Measurements from ENCODE around the gene FZD4.
"Not testable (repeated sequence)": the region's sequence is repeated elsewhere in the genome, so short reads cannot be mapped to it uniquely, and the experiment has no call there.

The FZD4 gene

GRCh38 chr11:86977441-86978050 lies 22.4 kb upstream of the FZD4 start:
- DNase-seq (ENCODE audit: low read depth in 2 of 2): no peak

- DNase-seq (ENCODE audit: low read depth in 2 of 2): no peak
Measured at GRCh38 chr11:86972734-86973133, 17.5 kb upstream of the FZD4 start.

GRCh38 chr11:86969258-86969657 lies 14.1 kb upstream of the FZD4 start:
- no peak for DNase-seq (ENCODE audit: low read depth in 2 of 2)

- not testable (repeated sequence) for DNase-seq (ENCODE audit: low read depth in 2 of 2)
Measured at GRCh38 chr11:86967601-86968000, 12.4 kb upstream of the FZD4 start.

- no peak for DNase-seq (ENCODE audit: low read depth in 2 of 2)
Measured at GRCh38 chr11:86957976-86958646, 2.9 kb upstream of the FZD4 start.

GRCh38 chr11:86956905-86957195 lies 1.7 kb upstream of the FZD4 start:
- no peak for DNase-seq (ENCODE audit: low read depth in 2 of 2)

- DNase-seq (ENCODE audit: low read depth in 2 of 2): no peak
Measured at GRCh38 chr11:86955111-86955360, 159 bp downstream of the FZD4 start.

GRCh38 chr11:86954269-86955110 lies 705 bp downstream of the FZD4 start:
- no peak for DNase-seq (ENCODE audit: low read depth in 2 of 2)

- DNase-seq (ENCODE audit: low read depth in 2 of 2): no peak
Measured at GRCh38 chr11:86952221-86952875, 2.8 kb downstream of the FZD4 start.

- no peak for DNase-seq (ENCODE audit: low read depth in 2 of 2)
Measured at GRCh38 chr11:86951706-86952105, 3.5 kb downstream of the FZD4 start.

- DNase-seq (ENCODE audit: low read depth in 2 of 2): no peak
Measured at GRCh38 chr11:86950661-86950995, 4.6 kb downstream of the FZD4 start.

- no peak for DNase-seq (ENCODE audit: low read depth in 2 of 2)
Measured at GRCh38 chr11:86949995-86950660, 5.1 kb downstream of the FZD4 start.

- no peak for DNase-seq (ENCODE audit: low read depth in 2 of 2)
Measured at GRCh38 chr11:86948733-86949132, 6.5 kb downstream of the FZD4 start.

GRCh38 chr11:86947541-86947940 lies 7.7 kb downstream of the FZD4 start:
- no peak for DNase-seq (ENCODE audit: low read depth in 2 of 2)

- DNase-seq (ENCODE audit: low read depth in 2 of 2): not testable (repeated sequence)
Measured at GRCh38 chr11:86943505-86943904, 11.7 kb downstream of the FZD4 start.

- DNase-seq (ENCODE audit: low read depth in 2 of 2): no peak
Measured at GRCh38 chr11:86941871-86942599, 13.2 kb downstream of the FZD4 start.

- DNase-seq (ENCODE audit: low read depth in 2 of 2): no peak
Measured at GRCh38 chr11:86941077-86941870, 13.9 kb downstream of the FZD4 start.

- DNase-seq (ENCODE audit: low read depth in 2 of 2): no peak
Measured at GRCh38 chr11:86940122-86940777, 14.9 kb downstream of the FZD4 start.

- DNase-seq (ENCODE audit: low read depth in 2 of 2): no peak
Measured at GRCh38 chr11:86938900-86939880, 16.0 kb downstream of the FZD4 start.

All from stimulated activated CD8-positive, alpha-beta memory T cell treated with anti-CD3 and anti-CD28 coated beads, Interleukin-2, amount 100 ng/mL, for 1 hour (primary cell).